NCI-H446 (cell line): ENCODE measurements around the gene IRF2BPL.

Experiments
- DNase-seq, 2 experiments: peaks; one replicate each; lab custom pipeline; 2025; lab: John Stamatoyannopoulos, UW

The IRF2BPL gene

DNA sequence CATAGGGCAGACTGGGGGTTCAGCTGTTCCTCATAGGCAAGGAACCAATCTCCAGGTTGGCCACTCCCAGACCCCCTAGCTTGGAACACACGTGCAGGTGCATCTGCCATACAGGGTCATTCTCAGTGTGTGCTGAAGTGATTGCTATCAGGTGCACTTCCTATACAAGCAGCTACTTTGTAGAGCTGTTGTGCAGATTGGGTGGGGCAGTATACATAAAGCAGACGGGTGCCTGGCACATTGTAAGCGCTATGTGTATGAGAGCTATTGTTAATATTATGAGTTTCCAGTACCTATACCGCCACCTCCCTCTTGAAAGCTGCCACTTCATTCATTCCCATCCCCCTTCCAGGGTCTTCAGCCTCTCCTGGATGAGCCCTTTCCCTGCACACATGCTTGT is 17.3 kb downstream of the IRF2BPL start:
- DNase-seq = no peak

DNA sequence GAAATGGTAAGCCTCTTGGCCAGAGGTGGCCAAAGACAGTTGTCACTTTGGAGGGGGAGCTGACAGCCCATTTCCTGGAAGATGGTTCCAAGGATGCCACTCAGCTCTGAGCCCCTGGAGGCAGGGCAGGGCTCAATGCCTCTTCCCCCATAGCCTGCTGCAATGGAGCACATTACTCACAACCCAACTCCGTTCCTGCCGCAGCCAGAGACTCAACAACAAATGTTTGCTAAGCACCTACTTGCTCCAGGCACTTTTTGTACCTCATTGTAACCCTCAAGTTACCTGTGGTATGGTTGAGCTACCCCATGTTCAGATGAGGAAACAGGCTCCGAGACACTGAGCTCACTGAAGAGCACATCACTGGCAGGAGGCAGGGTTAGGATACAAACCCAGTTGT is 19.5 kb downstream of the IRF2BPL start:
- DNase-seq = no peak

DNA sequence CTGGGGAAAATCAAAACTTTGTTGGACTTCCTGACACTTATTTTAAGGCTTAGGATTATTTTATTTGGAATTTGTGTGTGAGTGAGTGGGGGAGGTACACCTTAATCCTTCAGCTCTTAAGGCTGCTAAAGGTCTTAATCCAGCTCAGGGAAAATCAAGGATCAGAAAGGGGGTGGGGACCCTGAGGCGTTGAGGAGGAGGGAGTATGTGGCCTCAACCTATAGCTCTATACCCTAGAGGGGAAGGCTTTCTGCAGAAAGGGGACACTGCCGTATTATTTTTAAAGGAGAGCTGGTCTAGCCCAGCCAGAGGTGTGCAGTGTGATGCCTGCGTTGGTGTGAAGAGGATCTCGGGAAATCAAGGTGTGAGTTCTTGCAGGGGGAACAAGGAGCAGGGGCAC is 20.0 kb downstream of the IRF2BPL start:
- no peak for DNase-seq

DNA sequence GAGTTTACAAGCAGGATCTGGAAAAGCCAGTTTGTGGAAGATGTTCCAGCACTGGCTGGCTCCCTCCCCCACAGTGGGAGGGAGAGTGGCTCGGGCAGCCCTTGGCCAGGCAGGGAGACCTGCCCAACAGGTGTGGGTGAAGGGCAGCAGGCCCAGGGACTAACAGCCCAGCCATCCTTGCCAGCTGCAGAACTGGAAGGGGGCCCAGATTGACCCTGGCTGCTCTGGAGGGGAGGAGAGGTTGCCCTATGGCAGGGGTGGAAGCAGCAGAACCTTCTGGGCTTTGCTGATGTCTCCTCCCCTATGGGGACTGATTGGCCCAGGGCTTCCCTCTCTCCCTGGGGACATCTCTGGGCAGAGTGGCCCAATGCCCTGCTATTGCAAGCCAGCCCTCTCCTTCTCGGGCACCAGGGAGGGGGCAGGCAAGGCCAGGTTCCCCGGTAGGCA is 20.5 kb downstream of the IRF2BPL start:
- no peak for DNase-seq

DNA sequence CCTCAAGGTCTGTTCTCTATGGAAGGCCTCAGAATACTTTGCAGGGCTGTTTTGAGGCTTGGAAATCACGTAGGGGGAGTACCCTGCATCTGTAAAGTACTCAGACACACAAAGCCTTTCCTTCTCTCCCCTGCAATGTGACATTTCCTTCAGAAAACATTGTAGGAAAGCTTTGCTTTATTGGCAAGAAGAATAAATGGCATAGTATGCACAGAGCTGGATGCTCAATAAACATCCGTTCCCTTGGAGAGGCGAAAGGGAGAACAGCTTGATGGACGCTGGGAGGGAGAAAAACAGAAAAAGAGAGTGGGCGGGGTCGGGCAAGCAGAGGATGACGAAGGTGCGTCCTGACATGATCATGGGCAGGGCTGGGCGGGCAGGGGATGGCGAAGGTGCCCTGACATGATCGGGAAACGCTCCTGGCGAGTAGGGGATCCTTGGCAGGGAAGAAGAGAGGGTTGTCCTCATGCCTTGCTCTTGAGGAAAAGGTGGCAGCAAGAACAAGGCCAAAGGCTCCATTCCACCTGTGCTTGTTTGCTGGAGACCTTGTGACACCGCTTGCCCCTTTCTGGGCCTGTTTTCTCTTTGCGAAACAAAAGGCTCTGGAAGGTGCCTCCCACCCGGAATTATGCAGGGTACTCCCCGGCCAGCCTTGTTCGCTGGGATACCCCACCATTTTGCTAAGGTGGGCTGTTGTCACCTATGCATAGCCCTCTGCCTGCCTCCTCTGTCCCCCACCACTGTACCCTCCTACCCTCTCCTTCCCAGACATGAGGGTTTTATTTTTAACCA is 21.1 kb downstream of the IRF2BPL start:
- no peak for DNase-seq

DNA sequence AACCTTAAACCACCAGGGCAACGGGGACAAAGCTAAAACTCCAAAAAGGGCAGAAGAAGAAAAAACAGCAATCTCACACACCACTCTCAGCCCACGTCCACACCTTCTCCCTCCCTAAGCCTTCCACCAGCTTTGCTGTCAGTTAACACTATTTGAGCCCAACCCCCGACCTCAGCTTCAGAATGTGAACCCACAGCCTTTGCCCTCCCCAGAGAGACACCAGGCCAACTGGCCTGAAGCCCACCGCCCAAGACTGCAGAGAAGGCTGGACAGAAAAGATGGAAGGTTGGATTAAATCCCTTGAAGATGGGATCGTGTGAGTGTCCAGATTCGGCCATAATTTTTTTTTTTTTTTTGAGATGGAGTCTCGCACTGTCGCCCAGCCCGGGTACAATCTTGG is 22.4 kb downstream of the IRF2BPL start:
- no peak for DNase-seq

DNA sequence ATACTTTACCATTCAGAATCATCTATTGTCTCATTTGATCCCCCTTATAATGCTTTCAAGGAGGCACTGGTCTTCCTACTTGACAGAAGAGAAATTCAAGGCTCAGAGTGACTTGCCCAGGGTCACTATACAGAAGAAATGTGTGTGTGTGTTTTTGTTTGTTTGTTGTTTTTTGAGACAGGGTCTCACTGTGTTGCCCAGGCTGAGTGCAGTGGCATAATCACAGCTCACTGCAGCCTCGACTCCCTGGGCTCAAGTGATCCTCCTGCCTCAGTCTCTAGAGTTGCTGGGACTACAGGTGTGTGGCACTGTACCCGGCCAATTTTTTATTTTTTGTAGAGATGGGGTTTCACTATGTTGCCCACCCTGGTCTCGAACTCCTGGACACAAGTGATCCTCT is 22.9 kb downstream of the IRF2BPL start:
- DNase-seq = no peak

DNA sequence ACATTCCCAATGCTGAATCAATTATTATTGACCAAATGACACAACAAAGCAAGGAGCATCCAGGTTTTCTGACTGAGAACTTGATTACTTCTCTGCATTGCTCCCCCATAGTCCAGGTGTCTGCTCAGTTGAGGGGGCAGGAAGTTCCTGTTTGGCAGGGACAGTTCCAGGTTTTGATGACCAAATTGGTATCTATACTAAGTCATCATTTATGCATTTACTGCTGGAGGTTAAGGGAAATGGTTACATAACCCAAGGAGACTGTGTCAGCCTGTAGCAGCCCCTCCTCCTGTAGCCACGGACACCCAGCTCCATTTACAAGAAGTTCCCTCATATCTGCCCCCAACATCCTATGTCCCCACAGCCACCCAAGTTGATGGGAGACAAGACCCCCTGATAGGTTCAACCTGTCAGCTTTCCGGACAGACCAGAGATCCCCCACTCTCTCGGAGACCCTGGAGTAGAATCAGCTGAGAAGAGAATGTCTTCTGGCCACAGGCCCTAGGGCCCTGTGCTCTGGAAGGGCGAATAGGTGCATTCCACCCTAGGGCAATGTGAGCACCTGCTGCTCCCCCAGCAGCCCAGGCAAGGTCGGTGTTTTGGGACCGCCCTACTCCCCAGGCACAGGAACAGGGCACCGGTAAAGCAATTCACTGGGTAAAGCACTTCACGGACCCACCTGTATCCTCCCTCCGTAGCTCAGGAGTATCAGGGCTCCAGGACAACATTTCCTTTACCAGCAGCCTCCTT is 23.6 kb downstream of the IRF2BPL start:
- DNase-seq = no peak

DNA sequence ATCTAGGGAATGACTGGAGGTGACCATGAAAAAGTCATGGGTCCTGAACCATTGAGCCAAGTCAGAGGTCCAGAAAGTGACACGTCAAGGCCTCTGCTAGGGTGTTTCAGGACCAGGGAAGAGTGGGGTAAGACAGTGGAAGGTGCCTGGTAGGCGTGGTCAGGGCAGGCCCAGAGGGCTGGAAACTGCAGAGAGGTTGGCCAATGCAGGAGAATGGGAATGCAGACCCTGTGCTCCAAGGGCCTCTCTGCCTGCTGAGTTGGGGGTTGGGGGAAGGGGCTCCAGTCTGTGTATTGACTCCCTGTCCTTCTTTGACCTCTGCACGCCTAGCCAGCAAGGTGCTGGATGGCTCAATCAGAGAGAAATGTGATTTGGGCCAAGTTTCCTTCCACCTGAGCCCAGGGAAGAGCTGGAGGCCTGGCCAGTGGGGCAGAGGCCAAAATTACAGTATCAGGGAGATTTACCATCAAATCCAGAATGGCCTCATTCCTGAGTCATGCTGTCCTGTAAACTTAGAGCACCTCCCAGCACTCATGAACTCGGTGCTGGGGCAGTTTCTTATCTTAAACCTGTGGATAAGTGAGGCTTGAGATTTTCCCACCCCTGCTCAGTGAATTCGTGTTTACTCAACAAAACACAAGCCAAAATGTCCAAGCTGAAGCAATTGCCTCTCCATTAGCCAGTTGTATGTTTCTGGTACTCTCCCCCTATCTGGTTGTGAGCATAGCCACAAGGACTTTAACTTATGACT is 24.4 kb downstream of the IRF2BPL start:
- DNase-seq = no peak

DNA sequence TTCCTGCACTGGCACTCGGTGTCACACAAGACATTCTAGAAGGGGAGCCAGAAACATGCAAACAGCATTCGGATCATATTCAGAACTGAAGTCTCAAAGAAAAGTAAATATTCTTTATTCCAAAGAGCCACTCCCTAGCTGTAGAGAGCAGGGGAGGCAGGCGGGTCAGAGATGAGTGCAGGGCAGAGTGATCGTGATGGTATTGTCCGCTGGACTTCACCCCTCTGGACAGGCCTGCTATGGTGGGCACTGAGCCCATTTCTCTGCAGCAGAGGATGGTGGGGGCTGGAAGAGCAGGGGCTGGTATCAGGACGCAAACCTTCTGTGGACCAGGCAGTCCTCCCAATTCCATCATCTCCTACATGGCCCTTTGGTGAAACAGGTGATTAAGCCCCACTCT is 25.6 kb downstream of the IRF2BPL start:
- DNase-seq = no peak

DNA sequence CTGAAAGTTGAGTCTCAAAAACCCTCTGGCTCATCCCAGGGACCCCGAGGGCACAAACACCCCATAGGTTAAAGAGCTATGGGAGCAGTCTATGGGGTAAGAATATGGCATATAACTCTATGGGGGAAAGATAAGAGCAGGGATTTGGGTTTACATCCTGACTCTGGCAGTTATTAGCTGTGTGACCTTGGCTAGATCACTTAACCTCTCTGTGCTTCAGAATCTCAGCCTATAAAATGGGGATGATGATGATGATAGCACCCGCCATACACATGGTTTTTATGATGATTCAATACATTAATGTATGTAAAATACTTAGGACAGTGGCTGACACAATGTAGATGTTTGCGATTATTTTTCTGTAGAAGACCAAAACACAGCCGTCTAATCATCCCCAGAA is 26.2 kb downstream of the IRF2BPL start:
- DNase-seq = no peak

DNA sequence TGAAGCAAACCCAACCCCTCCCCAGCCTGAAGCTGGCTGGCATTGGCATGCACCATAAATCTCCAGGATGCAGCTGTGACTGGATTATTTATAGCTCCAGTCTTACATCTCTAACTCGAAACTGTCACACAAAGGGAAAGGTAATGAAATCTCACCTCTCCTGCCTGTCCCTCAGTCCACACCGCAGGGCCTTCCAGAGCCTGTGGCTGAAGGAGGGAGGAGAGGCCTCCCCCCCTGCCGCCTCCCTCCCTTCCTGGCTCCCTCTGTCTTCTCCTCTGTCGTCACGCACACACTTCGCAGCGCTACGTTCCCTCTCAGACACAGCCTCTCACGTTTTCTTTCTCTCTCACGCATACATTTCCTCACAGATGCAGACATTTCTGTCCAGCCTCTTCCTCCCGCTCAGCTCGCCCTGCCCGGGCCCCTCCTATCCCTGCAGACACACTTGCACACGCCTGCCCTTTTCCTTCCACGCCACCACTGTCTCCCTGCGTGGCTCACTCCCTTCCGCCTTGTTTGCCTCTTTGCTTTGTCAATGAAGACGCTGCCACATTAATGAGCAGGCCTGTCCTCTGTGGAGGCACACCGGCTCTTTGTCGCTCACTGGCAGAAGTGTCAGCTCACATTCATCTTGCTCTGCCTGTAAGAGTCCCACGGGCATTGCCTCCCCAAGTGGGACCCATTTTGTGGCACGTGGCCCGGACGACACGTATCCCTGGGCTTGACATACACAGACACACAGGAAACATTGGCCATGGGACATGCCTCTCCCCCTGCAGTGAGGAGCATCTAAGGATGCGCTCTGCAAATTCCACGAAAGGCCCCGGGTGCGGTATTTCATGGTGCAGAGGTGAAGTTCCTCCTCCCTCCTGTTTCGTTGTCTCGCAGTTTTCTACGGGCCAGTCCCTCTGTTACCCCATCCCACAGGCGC is 27.9 kb downstream of the IRF2BPL start:
- no peak for DNase-seq

DNA sequence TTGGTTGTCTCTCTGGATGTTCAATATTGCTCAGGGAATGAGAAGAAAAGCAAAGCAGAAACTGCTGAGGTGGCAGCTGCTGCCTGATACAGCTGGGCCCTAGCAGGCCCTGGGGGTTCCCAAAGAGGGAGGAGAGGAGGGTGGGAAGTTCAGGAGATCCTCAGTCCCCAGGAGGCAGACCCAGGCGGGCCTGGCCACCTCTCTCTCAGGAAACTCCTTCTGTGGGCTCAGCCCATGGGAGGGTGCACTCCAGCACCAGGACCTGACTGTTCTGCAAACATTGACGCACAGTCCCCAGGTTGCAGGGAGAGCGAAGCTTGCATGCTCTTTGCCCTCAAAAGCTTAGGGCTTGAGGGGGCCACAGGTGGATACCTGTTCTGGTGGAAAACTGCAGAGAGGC is 29.6 kb downstream of the IRF2BPL start:
- DNase-seq = no peak

DNA sequence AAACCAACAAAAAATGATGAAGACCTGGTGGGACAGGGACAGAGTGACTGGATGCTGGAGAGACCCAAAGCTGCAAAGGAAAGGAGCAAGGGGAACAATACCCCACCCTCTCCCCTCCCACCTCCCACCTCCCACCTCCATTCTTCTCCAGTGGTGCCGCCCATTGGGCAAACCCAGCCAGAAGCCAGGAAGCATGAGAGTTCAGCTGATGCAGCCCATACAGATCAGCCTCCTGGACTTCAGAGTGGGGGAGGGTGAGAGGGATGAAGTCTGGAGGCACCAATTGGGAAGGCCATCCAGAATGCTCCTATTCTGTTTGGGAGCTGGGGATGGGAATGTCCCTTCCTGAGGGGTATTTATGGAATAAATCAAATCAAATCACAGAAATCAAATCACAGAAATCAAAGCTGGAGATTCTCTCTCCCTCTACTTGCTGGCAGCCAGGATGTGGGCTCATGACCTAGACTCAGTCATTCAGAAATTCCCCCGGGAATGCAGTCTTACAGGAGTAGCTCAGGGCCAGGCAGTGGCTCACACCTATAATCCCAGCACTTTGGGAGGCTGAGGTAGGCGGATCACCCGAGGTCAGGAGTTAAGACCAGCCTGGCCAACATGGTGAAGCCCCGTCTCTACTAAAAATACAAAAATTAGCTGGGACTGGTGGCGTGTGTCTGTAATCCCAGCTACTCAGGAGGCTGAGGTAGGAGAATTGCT is 31.1 kb downstream of the IRF2BPL start:
- no peak for DNase-seq

DNA sequence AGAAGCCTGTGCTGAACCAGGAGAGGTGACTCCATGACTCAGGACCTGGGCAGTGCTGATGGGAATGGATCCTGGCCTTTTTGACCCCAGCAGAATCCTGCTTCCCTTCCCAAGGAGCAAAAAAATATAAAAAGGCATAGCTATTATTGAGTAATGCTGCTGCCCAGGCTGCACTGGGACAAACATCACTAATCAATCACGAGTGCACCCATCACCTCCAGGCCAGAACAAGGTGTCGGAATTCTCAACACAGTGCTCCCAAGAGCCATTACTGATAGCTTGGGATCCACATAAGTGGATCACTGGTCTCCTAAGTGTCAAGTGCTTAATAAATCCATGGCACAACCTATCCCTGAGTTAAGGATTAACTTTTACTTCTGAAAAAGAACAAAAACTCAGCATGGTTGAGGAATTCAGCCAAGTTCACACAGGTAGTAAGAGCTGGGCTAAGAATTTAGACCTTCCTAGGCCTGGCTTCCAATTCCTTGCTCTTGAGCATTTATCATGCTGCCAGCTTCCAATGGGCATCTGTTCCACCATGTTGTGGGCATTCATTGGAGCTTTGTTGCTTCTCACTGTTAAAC is 31.9 kb downstream of the IRF2BPL start:
- DNase-seq = no peak

DNA sequence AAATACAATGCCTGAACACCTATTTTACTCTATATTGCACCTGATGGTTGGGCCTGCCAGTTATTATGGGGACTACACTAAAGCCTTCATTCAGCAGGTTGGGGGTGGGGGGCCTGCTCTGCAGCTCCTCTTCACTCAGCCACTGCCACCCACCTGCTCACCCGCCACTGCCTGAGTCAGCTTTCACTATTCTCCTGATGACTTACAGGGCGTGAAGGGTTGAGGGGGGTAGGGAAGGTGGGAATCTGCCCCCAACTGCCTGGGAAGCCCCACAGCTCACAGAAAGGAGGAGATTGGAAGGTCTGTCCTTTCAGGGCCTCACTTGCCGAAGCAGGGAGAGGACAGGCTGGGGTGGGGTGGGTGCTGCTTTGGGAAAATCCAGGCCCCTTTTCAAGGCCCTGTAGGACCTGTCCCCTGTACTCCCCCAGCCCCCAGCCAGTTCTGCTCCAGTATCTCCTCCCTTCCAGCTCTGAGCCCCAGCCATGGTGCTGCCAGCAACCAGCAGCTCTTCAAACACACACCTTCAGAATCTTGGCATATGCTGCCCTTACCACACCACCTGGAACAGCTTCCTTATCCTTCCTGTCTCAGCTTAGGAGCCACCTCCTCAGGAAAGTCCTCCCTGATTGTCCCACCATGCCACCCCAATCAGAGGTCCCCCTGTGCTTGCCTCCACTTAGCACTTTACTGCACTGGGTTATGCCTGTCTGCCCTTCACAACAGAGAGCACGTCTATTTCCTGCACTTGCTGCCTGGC is 33.1 kb downstream of the IRF2BPL start:
- DNase-seq = no peak

DNA sequence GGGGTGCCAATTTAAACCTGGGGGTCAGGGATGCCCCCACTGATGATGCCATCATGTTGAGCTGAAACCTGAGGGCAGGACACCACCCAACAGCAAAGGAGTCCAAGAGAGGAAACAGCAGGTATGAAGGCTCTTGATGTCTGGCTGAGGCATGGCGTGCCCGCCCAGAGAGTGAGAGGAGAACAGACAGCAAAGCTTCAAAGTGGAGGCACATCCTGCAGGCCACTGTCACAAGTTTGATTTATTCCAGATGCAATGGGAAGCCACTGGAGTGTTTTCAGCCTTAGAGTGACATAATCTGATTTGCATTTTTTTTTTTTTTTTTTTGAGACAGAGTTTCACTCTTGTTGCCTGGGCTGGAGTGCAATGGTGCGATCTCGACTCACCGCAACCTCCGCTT is 34.8 kb downstream of the IRF2BPL start:
- no peak for DNase-seq

DNA sequence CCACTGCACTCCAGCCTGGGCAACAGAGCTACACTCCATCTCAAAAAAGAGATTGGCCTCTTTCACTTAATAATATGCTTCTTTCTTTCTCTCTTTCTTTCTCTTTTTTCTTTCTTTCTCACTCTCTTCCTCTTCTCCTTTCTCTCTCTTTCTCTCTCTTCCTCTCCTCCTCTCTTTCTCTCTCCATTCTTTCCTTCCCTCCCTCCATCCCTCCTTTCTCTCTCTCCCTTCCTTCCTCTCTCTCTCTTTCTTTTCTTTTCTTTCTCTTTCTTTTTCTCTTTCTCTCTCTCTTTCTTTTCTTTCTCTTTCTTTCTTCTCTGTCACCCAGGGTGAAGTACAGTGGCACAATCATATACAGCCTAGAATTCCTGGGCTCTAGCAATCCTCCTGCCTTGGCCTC is 38.4 kb downstream of the IRF2BPL start:
- DNase-seq = no peak

DNA sequence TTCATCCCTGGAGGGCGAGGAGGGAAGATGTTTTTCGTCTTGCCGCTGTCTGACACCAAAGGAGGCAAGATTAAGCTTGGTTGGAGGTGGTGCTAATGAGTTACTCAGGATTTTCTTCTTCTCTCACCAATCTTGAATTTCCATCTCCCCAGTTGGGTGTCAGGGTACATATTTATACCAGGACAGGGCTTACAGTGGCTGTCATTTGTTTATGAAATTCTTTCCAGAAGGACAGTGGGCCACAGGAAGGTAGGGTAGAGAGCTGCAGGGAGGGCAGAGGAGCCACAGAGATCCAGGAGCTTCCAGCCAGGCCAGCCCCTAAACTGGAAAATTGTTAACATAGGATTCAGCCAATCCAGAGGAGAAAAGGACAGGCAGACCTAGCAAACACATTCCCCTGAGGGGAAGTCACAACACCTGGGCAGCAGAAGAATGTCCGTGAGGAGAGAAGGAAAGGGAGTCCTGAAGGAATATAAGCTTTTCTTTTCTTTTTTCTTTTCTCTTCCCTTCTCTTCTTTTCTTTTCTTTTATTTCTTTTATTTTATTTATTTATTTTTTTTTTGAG is 40.5 kb downstream of the IRF2BPL start:
- DNase-seq = no peak

DNA sequence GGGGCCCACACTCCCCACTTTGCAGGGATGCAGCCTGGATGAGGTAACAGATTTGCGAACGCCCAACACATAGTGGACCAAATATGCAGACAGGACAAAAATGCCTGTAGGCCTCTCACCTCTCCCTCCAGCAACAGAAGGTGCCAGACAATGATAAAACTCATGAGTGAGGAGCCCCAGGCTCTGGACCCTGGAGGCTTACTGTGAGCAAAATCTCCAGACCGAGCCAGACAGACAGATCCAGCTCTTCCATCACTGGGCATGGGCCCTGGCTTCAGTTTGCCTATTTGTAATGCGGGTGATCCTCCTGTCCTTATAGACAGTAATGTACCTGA is 42.3 kb downstream of the IRF2BPL start:
- DNase-seq = no peak
